RWPE2 (cell line): ENCODE measurements around the gene DXO.

Experiments used
- ATAC-seq: fragments of 200-7000 bp; cut with Tn5 transposase; 3 replicates; pipeline ENCODE4 v1.9.1; 2021; ENCODE audit warnings: low read depth
- DNase-seq: peaks from one replicate; pipeline ENCODE4 v3.0.0-alpha.2; 2020; ENCODE audit warnings: low spot score
- H3K27ac ChIP-seq: fragments of 450-650 bp; 2 replicates; pipeline ENCODE4 v1.5.1; 2017; ENCODE audit warnings: mild to moderate bottlenecking; ENCODE audit not compliant: poor library complexity, severe bottlenecking
- H3K27me3 ChIP-seq: fragments of 250-450 bp; sonication (Bioruptor Pico); 2 replicates; pipeline ENCODE4 v1.5.1; 2021; ENCODE audit warnings: mild to moderate bottlenecking, moderate library complexity; ENCODE audit not compliant: insufficient read depth, poor library complexity, severe bottlenecking
- H3K36me3 ChIP-seq: fragments of 250-450 bp; sonication (Bioruptor Pico); 2 replicates; pipeline ENCODE4 v1.5.1; 2020; ENCODE audit warnings: low read depth, mild to moderate bottlenecking, moderate library complexity
- H3K4me1 ChIP-seq: fragments of 250-450 bp; sonication (Bioruptor Pico); 2 replicates; pipeline ENCODE4 v1.5.1; 2021; ENCODE audit warnings: mild to moderate bottlenecking, moderate library complexity; ENCODE audit not compliant: insufficient read depth, poor library complexity, severe bottlenecking
- H3K4me3 ChIP-seq: fragments of 250-450 bp; sonication (Bioruptor Pico); 2 replicates; pipeline ENCODE4 v1.5.1; 2021; ENCODE audit warnings: mild to moderate bottlenecking, moderate library complexity; ENCODE audit not compliant: severe bottlenecking
- H3K9me3 ChIP-seq: fragments of 250-450 bp; sonication (Bioruptor Pico); 2 replicates; pipeline ENCODE4 v1.5.1; 2021; ENCODE audit warnings: mild to moderate bottlenecking, moderate library complexity; ENCODE audit not compliant: severe bottlenecking
- CTCF ChIP-seq: fragments of 450-650 bp; IDR thresholded peaks from one replicate; pipeline ENCODE4 v1.5.1; 2017; ENCODE audit warnings: mild to moderate bottlenecking, moderate library complexity; ENCODE audit not compliant: poor library complexity, severe bottlenecking

Gene DXO

DNA sequence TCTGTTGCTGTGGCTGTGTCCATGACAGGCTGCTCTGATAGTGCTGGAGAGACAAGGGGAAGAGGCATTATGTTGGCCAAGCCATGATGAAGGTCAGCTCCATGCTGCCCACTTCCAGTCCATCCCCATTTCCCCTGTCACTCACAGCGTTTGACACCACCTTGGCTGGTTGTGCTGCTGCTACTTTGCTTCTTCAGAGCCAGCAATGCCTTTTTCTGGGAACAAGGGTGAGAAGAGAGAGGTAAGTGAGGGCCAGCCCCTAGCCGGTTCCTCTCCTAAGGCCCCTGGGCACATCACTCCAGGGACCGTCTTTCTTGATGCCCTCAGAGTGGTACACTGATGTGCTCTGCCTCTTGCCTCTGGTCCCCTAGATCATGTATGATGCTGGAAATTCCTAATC lies 15.1 kb downstream of the DXO start:
- no peaks in the 10 kb centered on the region for H3K27me3 ChIP-seq
- DNase-seq: no peak
- H3K9me3 ChIP-seq: no peaks in the 10 kb centered on the region
- TF ChIP-seq CTCF: no peak
- ATAC-seq: no peak
- H3K27ac ChIP-seq: no peak overlapping the region
- no peaks in the 10 kb centered on the region for H3K4me1 ChIP-seq
- H3K4me3 ChIP-seq: no peak overlapping the region
- peaks cover 80% of the 10 kb centered on the region for H3K36me3 ChIP-seq

- DNase-seq (no peak), ATAC-seq (no peak)
- H3K4me1 ChIP-seq: no peaks in the 10 kb centered on the region
- no peak overlapping the region for H3K4me3 ChIP-seq
- no peak overlapping the region for H3K27ac ChIP-seq
- H3K27me3 ChIP-seq: no peaks in the 10 kb centered on the region
- TF ChIP-seq CTCF: no peak
- peaks cover 65% of the 10 kb centered on the region for H3K36me3 ChIP-seq
- no peaks in the 10 kb centered on the region for H3K9me3 ChIP-seq
These were observed 17.4 kb downstream of the DXO start for GRCh38 chr6:31954511-31954910.

DNA sequence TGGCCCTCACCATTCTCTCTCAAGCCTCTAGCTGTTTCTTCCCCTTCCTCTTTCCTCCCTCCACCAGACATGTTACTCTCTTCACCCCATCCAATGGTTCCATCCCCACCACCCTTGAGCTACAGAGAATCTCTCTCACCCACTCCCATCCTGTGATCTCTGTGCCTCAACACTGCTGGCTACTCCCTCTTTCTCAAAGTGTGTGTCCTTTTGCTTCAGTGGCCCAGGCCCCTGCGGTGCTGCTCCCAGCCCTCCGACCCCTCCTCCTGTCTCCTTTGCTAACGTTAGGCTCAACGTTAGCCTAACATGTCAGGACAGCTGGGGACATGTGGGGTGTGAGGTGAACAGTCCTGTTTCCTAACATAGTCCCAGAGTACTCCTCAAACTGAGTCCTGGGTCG lies 19.0 kb downstream of the DXO start:
- no peak for TF ChIP-seq CTCF
- ATAC-seq (no peak), DNase-seq (no peak)
- H3K9me3 ChIP-seq: no peaks in the 10 kb centered on the region
- no peaks in the 10 kb centered on the region for H3K4me1 ChIP-seq
- H3K27me3 ChIP-seq: no peaks in the 10 kb centered on the region
- no peak overlapping the region for H3K4me3 ChIP-seq
- peaks cover 63% of the 10 kb centered on the region for H3K36me3 ChIP-seq
- H3K27ac ChIP-seq: no peak overlapping the region

GRCh38 chr6:31952140-31952805 lies 19.7 kb downstream of the DXO start:
- Histone ChIP-seq H3K9me3 (no peaks in the 10 kb centered on the region), H3K36me3 (peaks cover 57% of the 10 kb centered on the region), H3K4me3 (no peak overlapping the region), H3K4me1 (no peaks in the 10 kb centered on the region), H3K27ac (no peak overlapping the region), H3K27me3 (no peaks in the 10 kb centered on the region)
- peak; percentile 80 for TF ChIP-seq CTCF
- no peak for DNase-seq
- ATAC-seq: peak; percentile 60

GRCh38 chr6:31949926-31950548 lies 21.9 kb downstream of the DXO start:
- H3K4me3 ChIP-seq: no peak overlapping the region
- H3K27me3 ChIP-seq: no peaks in the 10 kb centered on the region
- H3K27ac ChIP-seq: no peak overlapping the region
- peaks cover 36% of the 10 kb centered on the region for H3K36me3 ChIP-seq
- H3K9me3 ChIP-seq: no peaks in the 10 kb centered on the region
- ATAC-seq: no peak
- no peak for DNase-seq
- TF ChIP-seq CTCF: no peak
- H3K4me1 ChIP-seq: peaks cover 10% of the 10 kb centered on the region
